Endothelial cell of umbilical vein (primary cell): ENCODE measurements around the gene KIF20A. TPM values are rescaled to one million over a fixed set of nuclear protein-coding genes. Genes with fewer than 3 reads are reported as not detected.

Experiments
- BruUV-seq: library from RNA; stranded (reverse); fragments of 400-500 nt; replicated peaks from 2 replicates; lab custom pipeline; 2021; lab: Mats Ljungman, UMichigan
- CTCF ChIA-PET: fragments of 300-600, 350-600 bp; sonication (Branson Sonifier 250); formaldehyde crosslinking; loops from one replicate; lab custom pipeline; 2021; ENCODE audit warnings: antibody characterized with exemption, inconsistent platforms; lab: Charles Lee
- POLR2A ChIA-PET: fragments of 300-600, 350-600 bp; sonication (Branson Sonifier 250); formaldehyde crosslinking; loops from one replicate; lab custom pipeline; 2021; ENCODE audit warnings: antibody characterized with exemption, inconsistent platforms; lab: Charles Lee
- DNase-seq: peaks from one replicate; pipeline ENCODE4 v3.0.0-alpha.2; 2011; ENCODE audit warnings: low read depth, low spot score
- FAIRE-seq: peaks from 2 replicates; lab custom pipeline; 2011; peaks lifted over from hg19 to GRCh38; lab: Jason Lieb, UNC
- H2AFZ ChIP-seq: 2 replicates; pipeline ENCODE4 v1.6.0; 2012; ENCODE audit warnings: low read depth, low read length, control low read depth, inconsistent platforms
- H3K27ac ChIP-seq: 2 replicates; pipeline ENCODE4 v1.5.1; 2011; ENCODE audit warnings: low read depth, mild to moderate bottlenecking, control low read depth, low read length, moderate library complexity; ENCODE audit not compliant: insufficient read depth
- H3K27me3 ChIP-seq, 2 experiments: 2 replicates each; pipeline versions ENCODE4 v1.6.0 to v1.6.1; 2011; ENCODE audit warnings: low read length in 2 of 2, mixed read lengths in 1 of 2; ENCODE audit not compliant: control insufficient read depth in 2 of 2, insufficient read depth in 2 of 2
- H3K36me3 ChIP-seq, 2 experiments: 2 replicates in 1 of 2; 3 replicates in 1 of 2; pipeline ENCODE4 v1.5.1; 2011; ENCODE audit warnings: low read length in 2 of 2, mild to moderate bottlenecking in 1 of 2, moderate library complexity in 1 of 2; ENCODE audit not compliant: control insufficient read depth in 2 of 2, insufficient read depth in 2 of 2; ENCODE audit errors: extremely low read depth in 1 of 2
- H3K4me1 ChIP-seq: 3 replicates; pipeline ENCODE4 v1.5.1; 2011; ENCODE audit warnings: mild to moderate bottlenecking, low read length; ENCODE audit not compliant: control insufficient read depth, insufficient read depth; ENCODE audit errors: extremely low read depth
- H3K4me2 ChIP-seq: 2 replicates; pipeline ENCODE4 v1.6.1; 2011; ENCODE audit warnings: low read length, control low read depth, mixed read lengths; ENCODE audit not compliant: insufficient read depth
- H3K4me3 ChIP-seq, 3 experiments: fragments of 200-600 bp in 1 of 3; sonication (generic), shearing (Covaris generic) in 1 of 3; replicated peaks in 1 of 3; 2 replicates each; pipeline ENCODE4 v1.5.1; 2011 to 2016; ENCODE audit warnings: control low read depth in 3 of 3, low read length in 3 of 3, mild to moderate bottlenecking in 2 of 3, inconsistent platforms in 1 of 3, low read depth in 1 of 3, moderate library complexity in 1 of 3; ENCODE audit not compliant: insufficient read depth in 1 of 3
- H3K79me2 ChIP-seq: 2 replicates; pipeline ENCODE4 v1.6.0; 2012; ENCODE audit warnings: low read length, inconsistent platforms; ENCODE audit not compliant: control insufficient read depth, insufficient read depth
- H3K9ac ChIP-seq: replicated peaks from 2 replicates; pipeline ENCODE3; 2011; ENCODE audit warnings: low read length, control low read depth; ENCODE audit not compliant: insufficient read depth; ENCODE audit errors: extremely low read depth
- H3K9me1 ChIP-seq: replicated peaks from 3 replicates; pipeline ENCODE4 v1.6.0; 2011; ENCODE audit warnings: mild to moderate bottlenecking, low read length; ENCODE audit not compliant: control insufficient read depth, insufficient read depth; ENCODE audit errors: extremely low read depth
- H3K9me3 ChIP-seq: replicated peaks from 2 replicates; pipeline ENCODE4 v1.5.1; 2012; ENCODE audit warnings: low read length, inconsistent platforms; ENCODE audit not compliant: control insufficient read depth, insufficient read depth
- H4K20me1 ChIP-seq: replicated peaks from 2 replicates; pipeline ENCODE3; 2011; ENCODE audit warnings: mild to moderate bottlenecking, low read length; ENCODE audit not compliant: control insufficient read depth, insufficient read depth; ENCODE audit errors: extremely low read depth
- EZH2 ChIP-seq: IDR thresholded peaks from 2 replicates; pipeline ENCODE4 v1.6.1; 2012; ENCODE audit warnings: borderline replicate concordance, low read depth, mild to moderate bottlenecking, moderate library complexity, low read length, inconsistent platforms; ENCODE audit not compliant: severe bottlenecking
- FOS ChIP-seq: IDR thresholded peaks from 2 replicates; pipeline ENCODE4 v1.6.1; 2011; ENCODE audit warnings: mild to moderate bottlenecking, low read length, moderate library complexity, borderline replicate concordance; ENCODE audit not compliant: insufficient read depth
- JUN ChIP-seq: IDR thresholded peaks from 2 replicates; pipeline ENCODE4 v1.6.1; 2011; ENCODE audit warnings: borderline replicate concordance, low read depth; ENCODE audit not compliant: insufficient read length, insufficient read depth
- MYC ChIP-seq: IDR thresholded peaks from one replicate; pipeline ENCODE4 v1.6.1; 2011; ENCODE audit warnings: mild to moderate bottlenecking, low read depth, low read length
- POLR2A ChIP-seq: IDR thresholded peaks from 2 replicates; pipeline ENCODE4 v1.6.1; 2012; ENCODE audit warnings: low read depth, mild to moderate bottlenecking, control low read depth, low read length
- POLR2AphosphoS5 ChIP-seq: IDR thresholded peaks from 2 replicates; pipeline ENCODE4 v1.6.1; 2012; ENCODE audit warnings: low read depth, mild to moderate bottlenecking, control low read depth, low read length, moderate library complexity; ENCODE audit not compliant: insufficient read depth
- dilution Hi-C: fragments of 300-500 bp; cut with MboI; formaldehyde crosslinking; loops from one replicate; pipeline ENCODE4 v1.15.0; 2019; ENCODE audit warnings: low sequenced_read_pairs; ENCODE audit not compliant: extremely low pct_ligation_motif_present
- intact Hi-C: fragments of 100-400 bp; cut with micrococcal nuclease; formaldehyde crosslinking; loops from one replicate; pipeline ENCODE4 v1.10.0; 2022
- polyA plus RNA-seq, 4 experiments: library from polyadenylated mRNA; depleted of rRNA in 3 of 4; stranded (reverse) in 3 of 4; unstranded in 1 of 4; fragments of >200 nt; gene quantifications; 2 replicates each; pipeline versions ENCODE4 v1.2.1 to v1.2.3, GENCODE V29; 2011 to 2012; ENCODE audit warnings: missing spikeins in 1 of 4
- total RNA-seq: library from RNA; stranded (reverse); gene quantifications from 2 replicates; pipeline ENCODE4 v1.2.3, GENCODE V29; 2021
- TF ChIP-seq, protein P1 (sequence below): IDR thresholded peaks from 2 replicates; pipeline ENCODE4 v1.6.1; 2011; ENCODE audit not compliant: insufficient read depth, insufficient read length
- TF ChIP-seq, protein P2 (sequence below), 2 donors: IDR thresholded peaks; 1 replicate in 1 of 2; 2 replicates in 1 of 2; pipeline ENCODE4 v1.5.1; 2011; ENCODE audit warnings: low read length in 2 of 2, mild to moderate bottlenecking in 2 of 2, moderate library complexity in 2 of 2, control low read depth in 1 of 2, inconsistent platforms in 1 of 2, low read depth in 1 of 2; ENCODE audit not compliant: insufficient read depth in 1 of 2; ENCODE audit errors: extremely low read depth in 1 of 2

KIF20A gene
- total and polyA plus RNA-seq, 2 donors (not counting 3 experiments of a cell fraction or from before 2014, with no cell fraction given): 38.7 to 78.1 TPM

DNA sequence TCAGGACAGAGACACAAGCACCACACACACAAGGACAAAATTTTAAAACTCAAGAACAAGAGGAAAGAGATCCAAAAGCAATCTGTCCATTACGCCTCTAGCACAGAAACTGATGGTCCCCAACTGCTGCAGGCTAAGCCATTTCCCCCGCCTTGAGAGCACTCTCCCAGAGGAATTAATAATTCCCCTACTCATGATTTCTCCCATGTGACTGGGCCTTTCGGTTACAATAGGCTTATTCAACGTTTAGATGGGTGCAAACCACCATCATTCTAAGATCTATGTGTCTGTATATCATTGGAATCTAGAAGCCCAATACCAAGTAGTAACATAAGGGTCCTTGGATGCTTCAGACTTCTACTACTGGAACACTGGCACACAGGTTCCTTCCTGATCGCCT is 19.2 kb upstream of the KIF20A start:
- no TSS peak for BruUV-seq
- no peak for FAIRE-seq
- H3K36me3 ChIP-seq: peaks cover 39 to 59% of the 10 kb centered on the region in 2 experiments

More for the DNA sequence above, 19.2 kb upstream of the KIF20A start:
- Histone ChIP-seq H3K27ac (no peak overlapping the region), H3K9ac (no peak overlapping the region), H3K4me3 (no peak overlapping the region), H3K27me3 (no peaks in the 10 kb centered on the region), H4K20me1 (no peaks in the 10 kb centered on the region), H3K4me1 (no peaks in the 10 kb centered on the region), H2AFZ (no peak overlapping the region), H3K9me3 (no peaks in the 10 kb centered on the region), H3K79me2 (no peaks in the 10 kb centered on the region), H3K9me1 (no peaks in the 10 kb centered on the region), H3K4me2 (no peak overlapping the region)
- DNase-seq: no peak
- POLR2A ChIA-PET: no interaction called here
- CTCF ChIA-PET: no interaction called here
- intact Hi-C loops: no loop called here
- TF ChIP-seq, protein P1, sequence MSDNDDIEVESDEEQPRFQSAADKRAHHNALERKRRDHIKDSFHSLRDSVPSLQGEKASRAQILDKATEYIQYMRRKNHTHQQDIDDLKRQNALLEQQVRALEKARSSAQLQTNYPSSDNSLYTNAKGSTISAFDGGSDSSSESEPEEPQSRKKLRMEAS: no peak
- TF ChIP-seq FOS: no peak
- no peak for TF ChIP-seq EZH2
- no peak for TF ChIP-seq POLR2A
- TF ChIP-seq POLR2AphosphoS5: no peak
- TF ChIP-seq JUN: no peak
- TF ChIP-seq, protein P2, sequence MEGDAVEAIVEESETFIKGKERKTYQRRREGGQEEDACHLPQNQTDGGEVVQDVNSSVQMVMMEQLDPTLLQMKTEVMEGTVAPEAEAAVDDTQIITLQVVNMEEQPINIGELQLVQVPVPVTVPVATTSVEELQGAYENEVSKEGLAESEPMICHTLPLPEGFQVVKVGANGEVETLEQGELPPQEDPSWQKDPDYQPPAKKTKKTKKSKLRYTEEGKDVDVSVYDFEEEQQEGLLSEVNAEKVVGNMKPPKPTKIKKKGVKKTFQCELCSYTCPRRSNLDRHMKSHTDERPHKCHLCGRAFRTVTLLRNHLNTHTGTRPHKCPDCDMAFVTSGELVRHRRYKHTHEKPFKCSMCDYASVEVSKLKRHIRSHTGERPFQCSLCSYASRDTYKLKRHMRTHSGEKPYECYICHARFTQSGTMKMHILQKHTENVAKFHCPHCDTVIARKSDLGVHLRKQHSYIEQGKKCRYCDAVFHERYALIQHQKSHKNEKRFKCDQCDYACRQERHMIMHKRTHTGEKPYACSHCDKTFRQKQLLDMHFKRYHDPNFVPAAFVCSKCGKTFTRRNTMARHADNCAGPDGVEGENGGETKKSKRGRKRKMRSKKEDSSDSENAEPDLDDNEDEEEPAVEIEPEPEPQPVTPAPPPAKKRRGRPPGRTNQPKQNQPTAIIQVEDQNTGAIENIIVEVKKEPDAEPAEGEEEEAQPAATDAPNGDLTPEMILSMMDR (IDR thresholded peaks at IDR 0.05; ENCODE audit: extremely low read depth in 1 of 2, insufficient read depth in 1 of 2, low read depth in 1 of 2, low read length in 2 of 2): no peak
- TF ChIP-seq MYC: no peak
- dilution Hi-C loops: no loop called here
